ENCODE measurements around the gene PDIK1L.

The PDIK1L gene

DNA sequence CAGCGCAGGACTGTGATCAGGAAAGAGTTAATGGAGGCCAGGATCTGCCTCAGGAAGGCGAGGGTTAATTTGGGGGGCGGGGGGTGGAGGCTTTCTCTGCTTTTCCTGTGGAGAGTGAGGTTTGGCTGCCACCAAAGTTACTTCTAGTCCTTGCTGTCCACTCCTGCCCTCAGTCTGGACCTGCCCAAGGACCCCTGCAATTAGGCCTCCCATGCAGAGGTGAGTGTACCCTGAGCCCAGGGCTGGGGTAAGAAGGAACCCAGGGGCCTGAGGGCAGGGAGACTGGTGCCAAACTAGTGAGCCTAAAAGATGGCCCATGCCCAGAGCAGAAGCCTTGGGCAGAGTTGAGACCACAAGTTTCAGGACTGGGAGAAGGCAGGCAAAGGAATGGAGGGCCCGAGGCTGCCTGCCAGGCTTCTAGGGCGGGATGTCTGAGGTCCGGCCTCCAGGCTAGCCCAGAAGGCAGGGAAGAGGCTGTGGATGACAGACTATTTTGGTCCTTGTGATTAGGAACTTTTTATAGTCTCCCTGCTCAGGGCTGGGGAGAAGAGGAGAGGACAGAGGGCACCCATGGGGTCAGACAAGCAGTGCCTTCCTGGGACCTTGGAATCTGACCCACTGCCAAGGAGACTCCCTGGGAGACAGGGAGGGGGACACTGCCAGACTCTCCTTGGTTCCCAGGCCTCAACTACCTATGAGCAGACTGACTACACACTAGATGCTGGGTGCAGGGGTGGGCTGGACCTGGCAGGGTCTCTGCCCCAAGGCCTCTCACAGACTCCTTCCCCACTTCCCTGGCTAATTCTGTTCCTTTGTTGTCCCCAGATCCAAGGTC is 47.5 kb downstream of the PDIK1L start, which contains the start of gene FAM110D:
FAM110D (plus strand) TSS at position 172 of the 835 bp plus-strand sequence. CDS start 2,213 bp downstream, outside the sequence.
- H3K4me3 ChIP-seq (replicated peaks; ENCODE audit: low read depth, low read length): no peak within 1 kb of the TSS
- TF ChIP-seq, protein P1, sequence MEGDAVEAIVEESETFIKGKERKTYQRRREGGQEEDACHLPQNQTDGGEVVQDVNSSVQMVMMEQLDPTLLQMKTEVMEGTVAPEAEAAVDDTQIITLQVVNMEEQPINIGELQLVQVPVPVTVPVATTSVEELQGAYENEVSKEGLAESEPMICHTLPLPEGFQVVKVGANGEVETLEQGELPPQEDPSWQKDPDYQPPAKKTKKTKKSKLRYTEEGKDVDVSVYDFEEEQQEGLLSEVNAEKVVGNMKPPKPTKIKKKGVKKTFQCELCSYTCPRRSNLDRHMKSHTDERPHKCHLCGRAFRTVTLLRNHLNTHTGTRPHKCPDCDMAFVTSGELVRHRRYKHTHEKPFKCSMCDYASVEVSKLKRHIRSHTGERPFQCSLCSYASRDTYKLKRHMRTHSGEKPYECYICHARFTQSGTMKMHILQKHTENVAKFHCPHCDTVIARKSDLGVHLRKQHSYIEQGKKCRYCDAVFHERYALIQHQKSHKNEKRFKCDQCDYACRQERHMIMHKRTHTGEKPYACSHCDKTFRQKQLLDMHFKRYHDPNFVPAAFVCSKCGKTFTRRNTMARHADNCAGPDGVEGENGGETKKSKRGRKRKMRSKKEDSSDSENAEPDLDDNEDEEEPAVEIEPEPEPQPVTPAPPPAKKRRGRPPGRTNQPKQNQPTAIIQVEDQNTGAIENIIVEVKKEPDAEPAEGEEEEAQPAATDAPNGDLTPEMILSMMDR (IDR thresholded peaks at IDR 0.05; ENCODE audit: low read depth, low read length, missing control alignments): no peak

DNA sequence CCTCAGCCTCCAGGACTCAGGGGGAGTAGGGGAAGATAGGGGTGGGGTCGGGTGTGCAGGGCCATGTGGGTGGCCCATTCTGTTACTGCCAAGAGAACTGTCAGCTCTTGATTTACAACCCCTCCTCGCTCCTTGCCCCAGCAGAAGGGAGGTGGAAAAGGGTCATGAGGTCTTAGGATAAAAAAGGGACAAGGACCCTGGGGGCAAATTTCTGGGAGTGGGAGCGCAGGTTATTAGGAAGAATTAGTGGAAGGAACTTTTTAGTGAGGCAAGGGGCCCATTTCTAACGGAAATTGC is 48.1 kb downstream of the PDIK1L start:
- no peak overlapping the region for H3K4me3 ChIP-seq (replicated peaks; ENCODE audit: low read depth, low read length)
- no peak for DNase-seq (ENCODE audit: extremely low read depth, low read depth)
- TF ChIP-seq, protein P1 (IDR thresholded peaks at IDR 0.05; ENCODE audit: low read depth, low read length, missing control alignments): no peak

More for the DNA sequence above, 47.5 kb downstream of the PDIK1L start, which contains the start of gene FAM110D:
- DNase-seq (ENCODE audit: extremely low read depth, low read depth): no peak

DNA sequence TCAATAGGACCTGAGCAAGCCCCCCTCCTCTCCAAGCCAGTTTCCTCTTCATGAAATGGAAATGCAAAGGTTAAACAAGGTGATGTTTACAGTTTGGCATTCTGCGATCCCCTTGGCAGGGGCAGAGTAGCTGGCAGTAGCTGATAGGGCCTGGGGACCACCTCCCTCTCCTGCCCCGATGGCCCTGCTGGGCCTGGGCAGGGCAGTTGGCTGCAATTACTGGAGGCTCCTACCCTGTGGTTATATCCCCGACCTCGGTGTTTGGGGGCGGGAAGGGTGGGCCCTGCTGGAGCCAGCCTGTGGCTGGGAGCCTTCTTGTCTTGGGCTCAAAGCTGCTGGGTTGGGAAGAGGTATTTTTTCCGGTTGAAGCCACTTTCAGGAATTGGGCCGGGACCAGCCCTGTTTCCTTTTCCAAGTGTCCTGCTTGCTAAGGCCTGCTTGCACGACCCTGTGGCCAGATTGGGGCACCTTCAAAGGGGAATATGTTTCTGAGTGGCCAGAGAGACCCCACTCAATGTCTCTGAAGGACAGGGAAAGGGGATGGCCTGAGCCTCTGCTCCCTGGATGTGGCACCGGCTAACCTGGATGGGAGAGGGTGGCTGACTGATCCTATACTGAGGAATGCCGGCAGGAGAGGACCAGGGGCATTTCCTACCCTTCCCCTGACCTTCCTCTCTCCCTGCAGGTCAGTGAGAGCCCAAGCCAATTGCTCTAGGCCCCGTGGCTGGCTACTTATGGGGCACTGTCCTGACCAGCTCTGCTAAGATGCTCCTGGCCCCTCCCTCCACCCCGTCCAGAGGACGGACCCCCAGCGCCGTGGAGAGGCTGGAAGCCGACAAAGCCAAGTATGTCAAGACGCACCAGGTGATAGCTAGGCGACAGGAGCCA is 49.1 kb downstream of the PDIK1L start:
- TF ChIP-seq, protein P1 (IDR thresholded peaks at IDR 0.05; ENCODE audit: low read depth, low read length, missing control alignments): no peak
- DNase-seq (ENCODE audit: extremely low read depth, low read depth): no peak
- peak overlapping the region; percentile 37 for H3K4me3 ChIP-seq (replicated peaks; ENCODE audit: low read depth, low read length)

DNA sequence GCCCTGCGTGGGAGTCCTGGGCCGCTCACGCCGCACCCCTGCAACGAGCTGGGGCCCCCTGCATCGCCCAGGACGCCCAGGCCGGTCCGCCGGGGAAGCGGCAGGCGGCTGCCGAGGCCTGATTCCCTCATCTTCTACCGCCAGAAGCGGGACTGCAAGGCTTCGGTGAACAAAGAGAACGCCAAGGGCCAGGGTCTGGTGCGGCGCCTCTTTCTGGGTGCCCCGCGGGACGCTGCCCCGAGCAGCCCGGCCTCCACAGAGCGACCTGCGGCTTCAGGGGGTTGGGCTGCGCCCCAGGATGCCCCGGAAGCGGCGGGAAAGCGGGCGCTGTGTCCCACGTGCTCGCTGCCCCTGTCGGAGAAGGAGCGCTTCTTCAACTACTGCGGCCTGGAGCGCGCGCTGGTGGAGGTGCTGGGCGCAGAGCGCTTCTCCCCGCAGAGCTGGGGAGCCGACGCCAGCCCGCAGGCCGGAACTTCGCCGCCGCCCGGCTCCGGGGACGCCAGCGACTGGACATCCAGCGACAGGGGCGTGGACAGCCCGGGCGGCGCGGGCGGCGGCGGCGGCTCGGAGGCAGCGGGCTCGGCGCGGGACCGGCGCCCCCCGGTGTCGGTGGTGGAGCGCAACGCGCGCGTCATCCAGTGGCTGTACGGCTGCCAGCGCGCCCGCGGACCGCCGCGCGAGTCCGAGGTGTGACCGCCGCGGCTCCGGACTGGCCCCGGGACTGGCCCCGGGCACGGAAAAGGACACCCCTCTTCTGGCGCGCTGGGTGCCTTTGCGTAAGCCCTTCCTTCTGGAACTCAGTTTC is 50.0 kb downstream of the PDIK1L start:
- DNase-seq (ENCODE audit: extremely low read depth, low read depth): no peak
- TF ChIP-seq, protein P1 (IDR thresholded peaks at IDR 0.05; ENCODE audit: low read depth, low read length, missing control alignments): no peak
- peak overlapping the region; percentile 37 for H3K4me3 ChIP-seq (replicated peaks; ENCODE audit: low read depth, low read length)

DNA sequence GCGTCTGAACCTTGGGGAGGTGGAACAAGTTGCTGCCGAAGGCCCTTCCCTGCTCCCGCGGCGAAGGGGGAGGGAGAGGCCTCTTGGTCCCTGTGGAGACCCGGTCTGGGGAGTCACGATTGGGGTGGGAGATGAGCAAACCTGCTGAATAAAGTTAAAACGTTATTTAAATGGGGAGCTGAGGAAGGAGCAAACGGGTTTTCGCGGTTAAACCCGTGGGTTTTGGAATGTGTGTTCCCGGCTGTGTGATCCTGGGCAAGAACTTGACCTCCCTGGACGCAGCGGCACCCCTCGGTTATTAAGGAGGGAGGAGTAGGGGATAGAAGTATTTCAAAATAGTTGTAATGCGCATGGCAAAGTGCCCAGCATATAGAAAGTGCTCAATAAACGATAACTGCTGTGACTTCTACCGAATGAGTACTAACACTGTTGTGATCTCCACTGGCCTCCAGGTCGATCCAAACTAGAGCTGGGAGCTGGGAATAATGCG is 50.6 kb downstream of the PDIK1L start:
- H3K4me3 ChIP-seq (replicated peaks; ENCODE audit: low read depth, low read length): peak overlapping the region; percentile 37
- no peak for DNase-seq (ENCODE audit: extremely low read depth, low read depth)
- TF ChIP-seq, protein P1 (IDR thresholded peaks at IDR 0.05; ENCODE audit: low read depth, low read length, missing control alignments): no peak

DNA sequence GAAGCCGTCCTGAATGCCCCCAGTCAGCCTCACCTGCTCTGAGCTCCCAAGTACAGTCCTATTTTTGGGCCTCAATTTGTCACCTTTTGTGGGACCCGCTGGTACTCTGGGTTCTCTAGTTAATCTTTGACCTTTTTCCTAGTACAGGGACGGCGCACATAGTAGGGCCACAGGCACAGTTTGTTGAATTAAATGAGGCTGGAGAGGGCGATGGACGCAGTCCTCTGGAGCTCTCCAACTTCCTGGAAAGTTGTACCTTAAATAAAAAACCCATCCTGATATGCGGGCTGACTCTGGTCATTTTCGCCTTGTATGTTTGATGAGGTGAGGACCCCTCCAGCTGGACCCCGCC is 52.0 kb downstream of the PDIK1L start:
- TF ChIP-seq, protein P1 (IDR thresholded peaks at IDR 0.05; ENCODE audit: low read depth, low read length, missing control alignments): no peak
- peak overlapping the region; percentile 25 for H3K4me3 ChIP-seq (replicated peaks; ENCODE audit: low read depth, low read length)
- no peak for DNase-seq (ENCODE audit: extremely low read depth, low read depth)
